ENCODE data around the gene RNMT. TPM values are rescaled to one million over a fixed set of nuclear protein-coding genes. Genes with fewer than 3 reads are reported as not detected.
A peak's percentile ranks its signal among the peaks of the same experiment; 100 is the strongest.
"Not testable (repeated sequence)": the region's sequence is repeated elsewhere in the genome, so short reads cannot be mapped to it uniquely, and the experiment has no call there.

RNMT gene
- polyA plus RNA-seq, result 62.8 TPM

- peaks cover 28 to 37% (median 33%) of the 10 kb centered on the region in 3 donors for H3K4me1 Mint-ChIP-seq
- peak within 1 kb of the TSS; percentile 96 to 97 (median 97) for H3K27ac Mint-ChIP-seq
- peaks cover 2% of the 10 kb centered on the region for H3K36me3 Mint-ChIP-seq
- no peaks in the 10 kb centered on the region for H3K9me3 Mint-ChIP-seq
- H3K27me3 Mint-ChIP-seq, result no peaks in the 10 kb centered on the region
- peak within 1 kb of the TSS; percentile 91 to 97 (median 96) for H3K4me3 Mint-ChIP-seq
Measured at GRCh38 chr18:13726232-13726971, at the start of gene RNMT, which contains the start of gene FAM210A. TSS of gene RNMT (plus strand) at chr18:13726673. CDS start at chr18:13731518, 4,845 bp downstream. TSS of gene FAM210A (minus strand) at chr18:13726558. CDS start at chr18:13682077, 44,481 bp downstream.

GRCh38 chr18:13677350-13677749 is 49.1 kb upstream of the RNMT start:
- H3K4me1 Mint-ChIP-seq, H3K9me3 Mint-ChIP-seq, H3K4me3 Mint-ChIP-seq, H3K27ac Mint-ChIP-seq, H3K36me3 Mint-ChIP-seq, H3K27me3 Mint-ChIP-seq: not testable (repeated sequence)

GRCh38 chr18:13680612-13681011 is 45.9 kb upstream of the RNMT start:
- Mint-ChIP-seq H3K4me1 (peaks cover 4 to 6% (median 5%) of the 10 kb centered on the region in 3 donors), H3K36me3 (peaks cover 2% of the 10 kb centered on the region), H3K9me3 (no peaks in the 10 kb centered on the region), H3K4me3 (no peak overlapping the region), H3K27ac (peak overlapping the region in 1 of 3 donors; percentile 59), H3K27me3 (no peaks in the 10 kb centered on the region)

GRCh38 chr18:13681701-13682100 is 44.8 kb upstream of the RNMT start:
- H3K27me3 Mint-ChIP-seq, result no peaks in the 10 kb centered on the region
- peaks cover 2% of the 10 kb centered on the region for H3K36me3 Mint-ChIP-seq
- no peak overlapping the region for H3K4me3 Mint-ChIP-seq
- peaks cover 2 to 12% (median 6%) of the 10 kb centered on the region in 3 donors for H3K4me1 Mint-ChIP-seq
- no peak overlapping the region for H3K27ac Mint-ChIP-seq
- H3K9me3 Mint-ChIP-seq, result no peaks in the 10 kb centered on the region

- Mint-ChIP-seq H3K27ac (no peak overlapping the region), H3K9me3 (no peaks in the 10 kb centered on the region), H3K36me3 (peaks cover 3% of the 10 kb centered on the region), H3K4me3 (no peak overlapping the region), H3K27me3 (no peaks in the 10 kb centered on the region), H3K4me1 (peaks cover 0 to 19% (median 9%) of the 10 kb centered on the region in 3 donors)
Measured at GRCh38 chr18:13684546-13684945, 41.9 kb upstream of the RNMT start.

- Mint-ChIP-seq H3K36me3 (peaks cover 6% of the 10 kb centered on the region), H3K4me1 (peaks cover 3 to 25% (median 9%) of the 10 kb centered on the region in 3 donors), H3K27ac (no peak overlapping the region)
Measured at GRCh38 chr18:13688191-13689136, 38.0 kb upstream of the RNMT start.

GRCh38 chr18:13690060-13690459 is 36.4 kb upstream of the RNMT start:
- not testable (repeated sequence) for H3K27ac Mint-ChIP-seq, H3K36me3 Mint-ChIP-seq, H3K9me3 Mint-ChIP-seq, H3K27me3 Mint-ChIP-seq, H3K4me3 Mint-ChIP-seq
- peaks cover 6 to 30% (median 9%) of the 10 kb centered on the region in 3 donors for H3K4me1 Mint-ChIP-seq

More at GRCh38 chr18:13688191-13689136, 38.0 kb upstream of the RNMT start:
- Mint-ChIP-seq H3K27me3 (no peaks in the 10 kb centered on the region), H3K9me3 (peaks cover 0 to 6% (median 6%) of the 10 kb centered on the region in 3 donors), H3K4me3 (no peak overlapping the region)

GRCh38 chr18:13695337-13695736 is 31.1 kb upstream of the RNMT start:
- not testable (repeated sequence) for H3K4me3 Mint-ChIP-seq, H3K27ac Mint-ChIP-seq, H3K9me3 Mint-ChIP-seq, H3K27me3 Mint-ChIP-seq
- Mint-ChIP-seq H3K36me3 (peaks cover 14% of the 10 kb centered on the region), H3K4me1 (peaks cover 10 to 19% (median 13%) of the 10 kb centered on the region in 3 donors)

- Mint-ChIP-seq H3K27ac (no peak overlapping the region), H3K27me3 (no peaks in the 10 kb centered on the region), H3K4me1 (peaks cover 13 to 22% (median 18%) of the 10 kb centered on the region in 3 donors), H3K4me3 (no peak overlapping the region), H3K36me3 (peaks cover 20% of the 10 kb centered on the region), H3K9me3 (peaks cover 2 to 7% (median 5%) of the 10 kb centered on the region in 3 donors)
Measured at GRCh38 chr18:13696961-13697360, 29.5 kb upstream of the RNMT start.

GRCh38 chr18:13700153-13700552 is 26.3 kb upstream of the RNMT start:
- peaks cover 10 to 19% (median 11%) of the 10 kb centered on the region in 3 donors for H3K4me1 Mint-ChIP-seq
- peaks cover 17% of the 10 kb centered on the region for H3K36me3 Mint-ChIP-seq
- H3K27me3 Mint-ChIP-seq, result no peaks in the 10 kb centered on the region
- H3K9me3 Mint-ChIP-seq, result peaks cover 2 to 25% (median 2%) of the 10 kb centered on the region in 3 donors
- peak overlapping the region in 1 of 4 donors; percentile 46 for H3K4me3 Mint-ChIP-seq
- peak overlapping the region in 1 of 3 donors; percentile 32 for H3K27ac Mint-ChIP-seq

GRCh38 chr18:13703899-13704298 is 22.6 kb upstream of the RNMT start:
- H3K27ac Mint-ChIP-seq, result no peak overlapping the region
- peaks cover 9 to 17% (median 10%) of the 10 kb centered on the region in 3 donors for H3K4me1 Mint-ChIP-seq
- peaks cover 15% of the 10 kb centered on the region for H3K36me3 Mint-ChIP-seq
- H3K27me3 Mint-ChIP-seq, result no peaks in the 10 kb centered on the region
- no peak overlapping the region for H3K4me3 Mint-ChIP-seq
- H3K9me3 Mint-ChIP-seq, result peaks cover 0 to 25% (median 2%) of the 10 kb centered on the region in 3 donors

- H3K36me3 Mint-ChIP-seq, result peaks cover 9% of the 10 kb centered on the region
- no peak overlapping the region for H3K27ac Mint-ChIP-seq
- H3K4me1 Mint-ChIP-seq, result peaks cover 1 to 8% (median 5%) of the 10 kb centered on the region in 3 donors
- H3K9me3 Mint-ChIP-seq, result no peaks in the 10 kb centered on the region
- H3K4me3 Mint-ChIP-seq, result no peak overlapping the region
- H3K27me3 Mint-ChIP-seq, result no peaks in the 10 kb centered on the region
Measured at GRCh38 chr18:13710414-13710831, 16.1 kb upstream of the RNMT start.

- peaks cover 2 to 8% (median 5%) of the 10 kb centered on the region in 3 donors for H3K4me1 Mint-ChIP-seq
- no peak overlapping the region for H3K27ac Mint-ChIP-seq
- H3K27me3 Mint-ChIP-seq, result no peaks in the 10 kb centered on the region
- H3K36me3 Mint-ChIP-seq, result peaks cover 8% of the 10 kb centered on the region
- peaks cover 0 to 2% (median 0%) of the 10 kb centered on the region in 3 donors for H3K9me3 Mint-ChIP-seq
- H3K4me3 Mint-ChIP-seq, result no peak overlapping the region
Measured at GRCh38 chr18:13712400-13713131, 13.9 kb upstream of the RNMT start.

GRCh38 chr18:13713455-13714055 is 12.9 kb upstream of the RNMT start:
- Mint-ChIP-seq H3K27ac (peak overlapping the region in 1 of 3 donors; percentile 50), H3K4me3 (no peak overlapping the region), H3K27me3 (no peaks in the 10 kb centered on the region), H3K4me1 (peaks cover 2 to 8% (median 5%) of the 10 kb centered on the region in 3 donors), H3K36me3 (peaks cover 5% of the 10 kb centered on the region), H3K9me3 (peaks cover 0 to 4% (median 2%) of the 10 kb centered on the region in 3 donors)

Measured in IgD-negative memory B cell (primary cell).